ENCODE data around the gene HAO2. TPM values are rescaled to one million over a fixed set of nuclear protein-coding genes. Genes with fewer than 3 reads are reported as not detected.

HAO2 gene
- total RNA-seq, 1 experiment from 2014 or later, result 0.13 TPM

GRCh38 chr1:119330466-119331189 lies 38.0 kb upstream of the HAO2 start:
- H3K36me3 Mint-ChIP-seq (ENCODE audit: insufficient read depth in 1 of 3, low read depth in 3 of 3), result peaks cover 6 to 9% (median 8%) of the 10 kb centered on the region in 3 experiments
- Histone ChIP-seq H3K56ac (ENCODE audit: insufficient read length, low read depth, low read length) (no peak overlapping the region), H3K23ac (ENCODE audit: insufficient read length, low read depth, low read length) (no peak overlapping the region), H3K23me2 (ENCODE audit: insufficient read length, low read depth, low read length, poor library complexity, severe bottlenecking) (peaks cover 10% of the 10 kb centered on the region), H3K4me2 (ENCODE audit: insufficient read depth, insufficient read length, low read length) (no peak overlapping the region), H4K5ac (ENCODE audit: insufficient read length, low read depth, low read length) (no peak overlapping the region), H4K91ac (ENCODE audit: insufficient read length, low read depth, low read length) (no peak overlapping the region), H2BK12ac (ENCODE audit: insufficient read length, low read depth, low read length) (no peak overlapping the region), H2AK5ac (ENCODE audit: insufficient read length, low read length) (no peak overlapping the region), H3K18ac (ENCODE audit: insufficient read length, low read depth, low read length) (no peak overlapping the region), H4K8ac (replicated peaks; ENCODE audit: insufficient read length, low read depth, low read length) (no peak overlapping the region), H3K14ac (ENCODE audit: insufficient read depth, low read length) (no peak overlapping the region), H4K20me1 (ENCODE audit: control insufficient read depth, insufficient read depth, insufficient read length) (no peaks in the 10 kb centered on the region), H2BK120ac (ENCODE audit: low read depth, low read length, poor library complexity, severe bottlenecking) (no peak overlapping the region), H3K4me1 (ENCODE audit: insufficient read depth, low read length) (peaks cover 17% of the 10 kb centered on the region; the same call in 1 of the 2 replicates), H3K27me3 (ENCODE audit: insufficient read depth, low read length) (no peaks in the 10 kb centered on the region), H3K9me3 (ENCODE audit: control insufficient read depth, low read depth, low read length) (no peaks in the 10 kb centered on the region), H2BK5ac (ENCODE audit: insufficient read length, low read length) (no peak overlapping the region), H3K79me1 (ENCODE audit: insufficient read depth, low read depth, low read length, poor library complexity, severe bottlenecking) (no peaks in the 10 kb centered on the region), H2AFZ (ENCODE audit: low read length) (no peak overlapping the region), H2BK20ac (ENCODE audit: low read depth, low read length, poor library complexity, severe bottlenecking) (no peak overlapping the region), H3K9ac (ENCODE audit: extremely low read depth, insufficient read length, low read length) (no peak overlapping the region), H2BK15ac (ENCODE audit: low read depth, low read length) (no peak overlapping the region), H3T11ph (ENCODE audit: low read length) (no peak overlapping the region), H3K79me2 (ENCODE audit: insufficient read depth, low read length) (no peaks in the 10 kb centered on the region), H3K27ac (ENCODE audit: insufficient read length, low read depth, low read length) (no peak overlapping the region), H3K4ac (ENCODE audit: low read depth, low read length) (no peak overlapping the region)
- H3K4me3 Mint-ChIP-seq, result no peak overlapping the region
- no peak for DNase-seq
- peaks cover 3% of the 10 kb centered on the region for H3K27me3 Mint-ChIP-seq (ENCODE audit: low read depth)
- no CpG with 5 or more reads among the region's 6 CpGs for WGBS (ENCODE audit: extremely low coverage, insufficient read length, low lambda C conversion rate)
- peaks cover 68 to 71% of the 10 kb centered on the region in 2 experiments for H3K4me1 Mint-ChIP-seq
- H3K9me3 Mint-ChIP-seq, result peaks cover 5% of the 10 kb centered on the region in 2 experiments; a peak in 3 of 5 replicates
- H3K27ac Mint-ChIP-seq, result peak overlapping the region in 1 of 3 experiments; percentile 85; a peak in 1 of 7 replicates
- no peak for TF ChIP-seq CTCF (conservative IDR thresholded peaks at IDR 0.05)
